ENCODE results near the gene OXLD1.

OXLD1 gene

DNA sequence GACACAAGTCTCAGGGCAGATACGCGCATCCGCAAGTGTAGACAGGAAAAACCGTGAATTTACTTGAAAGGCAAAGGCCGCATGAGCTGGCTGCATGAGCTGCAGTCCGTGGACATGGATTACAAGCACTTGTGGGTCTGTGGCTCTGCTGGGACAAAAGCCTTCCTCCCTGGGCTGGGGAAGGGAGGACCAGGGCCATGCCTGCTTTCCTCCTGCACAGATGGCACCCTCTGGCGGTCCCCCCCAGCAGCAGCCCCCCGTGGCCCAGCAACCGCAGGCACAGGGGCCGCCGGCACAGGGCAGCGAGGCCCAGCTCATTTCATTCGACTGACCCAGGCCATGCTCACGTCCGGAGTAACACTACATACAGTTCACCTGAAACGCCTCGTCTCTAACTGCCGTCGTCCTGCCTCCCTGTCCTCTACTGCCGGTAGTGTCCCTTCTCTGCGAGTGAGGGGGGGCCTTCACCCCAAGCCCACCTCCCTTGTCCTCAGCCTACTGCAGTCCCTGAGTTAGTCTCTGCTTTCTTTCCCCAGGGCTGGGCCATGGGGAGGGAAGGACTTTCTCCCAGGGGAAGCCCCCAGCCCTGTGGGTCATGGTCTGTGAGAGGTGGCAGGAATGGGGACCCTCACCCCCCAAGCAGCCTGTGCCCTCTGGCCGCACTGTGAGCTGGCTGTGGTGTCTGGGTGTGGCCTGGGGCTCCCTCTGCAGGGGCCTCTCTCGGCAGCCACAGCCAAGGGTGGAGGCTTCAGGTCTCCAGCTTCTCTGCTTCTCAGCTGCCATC lies 35.1 kb upstream of the OXLD1 start:
- no peak for DNase-seq

DNA sequence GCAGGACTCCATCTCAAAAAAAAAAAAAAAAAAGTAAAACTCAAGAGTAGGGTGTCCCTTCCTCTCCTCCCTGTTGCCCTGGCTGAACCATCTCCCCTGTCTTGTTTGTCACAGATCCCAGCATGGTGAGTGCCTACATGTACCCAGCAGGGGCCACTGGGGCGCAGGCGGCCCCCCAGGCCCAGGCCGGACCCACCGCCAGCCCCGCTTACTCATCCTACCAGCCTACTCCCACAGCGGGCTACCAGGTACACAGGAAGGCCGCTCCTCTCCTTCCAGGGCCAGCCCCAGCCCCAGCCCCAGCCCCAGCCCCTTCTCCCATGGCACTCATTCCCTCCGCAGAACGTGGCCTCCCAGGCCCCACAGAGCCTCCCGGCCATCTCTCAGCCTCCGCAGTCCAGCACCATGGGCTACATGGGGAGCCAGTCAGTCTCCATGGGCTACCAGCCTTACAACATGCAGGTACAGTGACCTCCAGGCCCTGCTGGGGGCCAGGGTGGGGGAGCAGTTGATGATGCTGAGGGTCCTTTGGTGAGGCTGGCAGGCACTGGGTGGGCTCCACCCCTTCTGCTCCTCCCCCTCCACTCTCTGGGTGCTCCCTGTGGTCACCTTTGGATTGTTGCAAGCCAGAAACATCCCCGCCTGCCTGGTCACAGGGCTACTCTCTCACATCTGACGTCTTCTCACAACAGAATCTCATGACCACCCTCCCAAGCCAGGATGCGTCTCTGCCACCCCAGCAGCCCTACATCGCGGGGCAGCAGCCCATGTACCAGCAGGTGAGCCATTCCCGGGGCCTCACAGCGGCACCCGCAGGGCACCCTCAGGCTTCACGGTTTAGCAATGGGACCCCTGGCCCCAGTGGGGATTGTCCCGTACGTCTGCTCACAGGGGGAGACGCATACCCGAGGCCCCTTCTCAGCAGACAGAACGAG lies 34.2 kb upstream of the OXLD1 start:
- no peak for DNase-seq

DNA sequence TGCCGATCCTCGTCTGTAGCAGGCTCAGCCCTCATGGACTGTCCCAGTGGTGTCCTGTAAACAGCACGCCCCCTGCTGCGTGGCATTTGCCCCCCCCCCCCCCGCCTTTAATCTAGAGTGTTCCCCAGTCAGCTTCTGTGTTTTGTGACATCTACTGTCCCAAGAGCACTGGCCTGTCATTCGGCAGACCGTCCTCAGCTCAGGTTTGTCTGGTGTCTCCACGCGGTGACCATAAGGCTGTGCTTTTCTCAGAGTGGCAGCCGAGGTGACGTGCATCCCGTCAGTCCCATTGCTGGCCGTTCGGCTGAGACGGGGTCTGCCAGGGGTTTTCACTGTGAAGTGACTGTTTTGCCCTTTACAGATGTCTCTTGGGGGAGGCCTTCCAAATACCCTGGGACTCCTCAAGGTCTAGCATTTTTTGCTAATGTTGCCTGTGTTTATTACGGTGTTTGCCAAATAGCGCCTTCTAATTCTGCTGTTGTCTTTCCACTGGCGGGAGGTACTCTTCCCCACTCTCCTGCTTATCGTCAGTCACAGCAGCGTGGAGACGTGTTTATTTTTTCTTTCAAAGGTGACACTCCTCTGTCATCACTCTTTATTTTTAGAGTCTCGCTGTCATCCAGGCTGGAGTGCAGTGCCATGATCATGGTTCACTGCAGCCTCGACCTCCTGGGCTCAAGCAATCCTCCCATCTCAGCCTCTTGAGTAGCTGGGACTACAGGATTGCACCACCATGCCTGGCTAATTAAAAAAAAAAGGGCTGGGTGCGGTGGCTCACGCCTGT lies 31.0 kb upstream of the OXLD1 start:
- no peak for DNase-seq

DNA sequence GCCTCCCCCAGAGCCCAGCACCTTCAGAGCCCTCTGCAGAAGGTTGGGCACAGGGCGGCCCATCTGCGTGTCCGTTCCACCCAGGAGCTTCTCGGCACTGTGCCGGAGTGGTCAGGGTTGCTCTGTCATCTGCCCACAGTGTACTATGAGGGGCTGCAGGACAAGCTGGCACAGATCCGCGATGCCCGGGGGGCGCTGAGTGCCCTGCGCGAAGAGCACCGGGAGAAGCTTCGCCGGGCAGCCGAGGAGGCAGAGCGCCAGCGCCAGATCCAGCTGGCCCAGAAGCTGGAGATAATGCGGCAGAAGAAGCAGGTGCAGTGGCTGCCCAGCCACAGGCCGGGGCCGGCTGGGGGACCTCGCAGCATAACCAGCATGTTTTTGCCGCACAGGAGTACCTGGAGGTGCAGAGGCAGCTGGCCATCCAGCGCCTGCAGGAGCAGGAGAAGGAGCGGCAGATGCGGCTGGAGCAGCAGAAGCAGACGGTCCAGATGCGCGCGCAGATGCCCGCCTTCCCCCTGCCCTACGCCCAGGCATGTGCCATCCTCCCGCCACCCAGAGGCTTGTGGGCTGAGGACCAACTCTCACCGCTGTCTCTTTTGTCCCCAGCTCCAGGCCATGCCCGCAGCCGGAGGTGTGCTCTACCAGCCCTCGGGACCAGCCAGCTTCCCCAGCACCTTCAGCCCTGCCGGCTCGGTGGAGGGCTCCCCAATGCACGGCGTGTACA lies 30.0 kb upstream of the OXLD1 start:
- DNase-seq, result no peak

DNA sequence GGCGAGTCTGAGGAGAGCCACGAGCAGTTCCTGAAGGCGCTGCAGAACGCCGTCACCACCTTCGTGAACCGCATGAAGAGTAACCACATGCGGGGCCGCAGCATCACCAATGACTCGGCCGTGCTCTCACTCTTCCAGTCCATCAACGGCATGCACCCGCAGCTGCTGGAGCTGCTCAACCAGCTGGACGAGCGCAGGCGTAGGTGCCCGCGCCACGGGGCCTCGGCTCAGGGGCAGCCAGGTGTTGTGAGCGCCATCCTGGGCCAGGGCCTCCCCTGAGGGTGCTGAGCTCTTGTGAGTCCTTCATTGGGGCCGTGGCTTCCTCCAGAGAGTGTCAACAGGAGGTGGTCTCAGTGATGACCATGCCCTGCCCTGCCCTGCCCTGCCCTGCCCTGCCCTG lies 29.4 kb upstream of the OXLD1 start:
- DNase-seq, result no peak

DNA sequence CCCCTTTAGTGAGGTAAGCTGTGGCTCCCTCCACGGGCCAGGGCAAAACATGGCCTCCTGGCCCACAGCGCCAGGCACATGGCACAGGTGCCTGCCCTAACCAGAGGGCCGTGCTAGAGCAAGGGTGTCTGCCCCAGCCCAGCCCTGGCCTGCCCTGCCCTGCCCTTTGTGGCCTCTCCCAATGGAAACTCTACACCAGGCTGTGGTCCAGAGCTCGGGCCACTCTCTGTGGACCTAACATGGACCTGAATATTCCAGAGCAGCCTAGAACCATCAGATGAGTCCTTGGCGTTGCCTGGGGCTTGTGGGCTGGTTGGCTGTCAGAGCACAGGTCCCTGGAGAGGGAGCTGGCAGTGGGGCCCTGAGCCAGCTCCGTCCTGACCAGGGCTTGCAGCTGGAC lies 28.8 kb upstream of the OXLD1 start:
- no peak for DNase-seq

DNA sequence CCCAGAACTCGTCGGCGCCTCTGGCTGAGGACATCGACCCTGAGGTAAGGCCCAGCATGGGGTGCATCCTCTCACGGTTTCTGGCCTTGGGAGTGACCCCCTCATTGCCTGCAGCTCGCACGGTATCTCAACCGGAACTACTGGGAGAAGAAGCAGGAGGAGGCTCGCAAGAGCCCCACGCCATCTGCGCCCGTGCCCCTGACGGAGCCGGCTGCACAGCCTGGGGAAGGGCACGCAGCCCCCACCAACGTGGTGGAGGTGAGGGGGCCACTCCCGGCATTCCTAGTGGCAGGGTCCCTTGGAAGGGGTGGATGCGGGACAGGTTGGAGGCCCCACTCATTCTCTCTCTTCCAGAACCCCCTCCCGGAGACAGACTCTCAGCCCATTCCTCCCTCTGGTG lies 28.4 kb upstream of the OXLD1 start:
- DNase-seq, result no peak

DNA sequence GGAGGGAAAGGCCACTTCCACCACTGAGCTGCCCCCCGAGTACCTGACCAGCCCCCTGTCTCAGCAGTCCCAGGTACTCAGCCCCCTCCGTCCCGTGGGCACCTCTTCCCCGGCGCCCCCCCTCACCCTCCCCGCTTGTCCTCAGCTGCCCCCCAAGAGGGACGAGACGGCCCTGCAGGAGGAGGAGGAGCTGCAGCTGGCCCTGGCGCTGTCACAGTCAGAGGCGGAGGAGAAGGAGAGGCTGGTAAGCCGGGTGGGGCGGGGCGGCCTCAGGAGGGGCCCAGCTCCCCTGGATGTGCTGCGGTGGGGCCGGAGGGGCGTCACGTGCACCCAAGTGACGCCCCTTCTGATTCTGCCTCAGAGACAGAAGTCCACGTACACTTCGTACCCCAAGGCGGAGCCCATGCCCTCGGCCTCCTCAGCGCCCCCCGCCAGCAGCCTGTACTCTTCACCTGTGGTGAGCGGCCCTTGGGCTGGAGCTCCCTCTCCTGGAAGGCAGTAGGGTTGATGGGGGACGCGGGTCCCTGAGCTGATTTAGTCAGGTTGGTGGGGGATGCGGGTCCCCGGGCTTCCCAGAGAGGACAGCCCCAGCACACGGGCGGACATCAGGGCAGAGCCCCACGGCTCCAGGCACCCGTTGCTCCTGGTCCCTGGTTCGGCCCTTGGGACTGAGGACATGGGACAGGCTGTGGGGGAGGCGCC lies 27.3 kb upstream of the OXLD1 start:
- DNase-seq, result no peak

DNA sequence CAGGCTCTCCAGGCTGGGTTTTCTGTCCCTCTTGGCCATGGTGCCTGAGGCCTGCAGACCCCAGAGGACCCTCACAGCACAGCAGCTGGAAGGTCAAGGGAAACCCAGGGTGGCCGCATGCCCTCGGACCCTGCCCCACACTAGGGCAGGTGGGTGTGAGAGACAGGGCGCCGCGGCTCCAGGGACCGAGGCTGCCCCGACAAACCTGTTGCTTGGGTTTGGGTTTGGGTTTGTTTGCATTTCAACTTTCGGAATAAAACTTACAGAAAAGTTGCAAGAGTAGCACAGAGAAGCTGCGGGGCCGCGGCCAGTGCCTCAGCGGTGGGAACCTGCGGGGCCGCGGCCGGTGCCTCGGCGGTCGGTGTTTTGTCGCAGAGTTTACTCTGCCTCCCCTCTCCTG lies 25.2 kb upstream of the OXLD1 start:
- no peak for DNase-seq

DNA sequence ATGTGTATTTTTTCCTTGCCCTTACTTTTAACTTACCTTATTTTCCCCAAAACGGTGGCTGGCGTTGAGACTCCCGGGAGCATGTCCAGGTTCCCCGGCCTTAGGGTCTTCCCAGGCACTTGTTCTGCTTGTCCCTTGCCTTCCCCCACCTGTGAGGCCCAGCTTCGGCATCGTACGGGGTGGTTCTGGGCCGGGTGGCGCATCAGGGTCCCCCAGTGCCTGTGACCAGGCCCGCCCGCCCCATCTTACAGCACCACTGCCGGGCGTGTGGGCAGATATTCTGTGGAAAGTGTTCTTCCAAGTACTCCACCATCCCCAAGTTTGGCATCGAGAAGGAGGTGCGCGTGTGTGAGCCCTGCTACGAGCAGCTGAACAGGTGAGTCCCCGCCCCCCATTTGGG lies 24.8 kb upstream of the OXLD1 start:
- no peak for DNase-seq

DNA sequence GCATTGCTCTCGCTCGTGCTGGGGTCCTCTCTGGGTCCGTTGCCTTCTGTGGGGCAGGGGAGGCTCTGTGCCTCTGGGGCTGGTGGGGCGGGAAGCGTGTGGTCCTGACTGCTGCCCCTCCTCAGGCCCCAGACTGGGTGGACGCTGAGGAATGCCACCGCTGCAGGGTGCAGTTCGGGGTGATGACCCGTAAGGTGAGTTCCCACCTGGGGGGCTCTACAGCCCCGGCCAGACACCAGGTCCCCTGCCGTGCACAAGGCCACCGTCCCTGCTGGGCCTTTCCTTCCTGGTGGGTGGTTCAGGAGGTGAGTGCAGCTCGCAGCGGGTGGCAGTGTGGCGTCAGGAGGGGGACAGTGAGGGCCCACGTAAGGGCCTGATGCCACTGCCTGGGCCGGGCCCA lies 24.1 kb upstream of the OXLD1 start:
- no peak for DNase-seq

DNA sequence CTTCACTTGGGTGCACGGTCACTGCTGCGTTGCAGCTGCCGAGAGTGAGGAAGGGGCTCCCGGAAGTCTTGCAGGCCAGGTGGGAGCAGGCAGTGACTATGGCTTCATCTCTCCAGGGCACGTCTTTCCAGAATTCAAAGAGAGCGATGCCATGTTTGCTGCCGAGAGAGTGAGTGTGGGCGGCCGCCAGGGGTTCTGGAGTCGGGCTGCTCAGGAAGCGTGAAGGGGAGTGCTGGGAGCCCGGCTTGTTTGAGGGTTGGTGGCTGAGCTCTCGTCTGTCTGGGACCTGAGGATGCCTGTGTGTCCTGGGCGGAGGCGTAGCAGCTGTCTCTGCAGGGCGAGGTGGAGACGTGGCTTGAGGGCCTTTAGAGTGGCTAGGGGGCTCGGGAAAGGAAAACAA lies 23.7 kb upstream of the OXLD1 start:
- no peak for DNase-seq

DNA sequence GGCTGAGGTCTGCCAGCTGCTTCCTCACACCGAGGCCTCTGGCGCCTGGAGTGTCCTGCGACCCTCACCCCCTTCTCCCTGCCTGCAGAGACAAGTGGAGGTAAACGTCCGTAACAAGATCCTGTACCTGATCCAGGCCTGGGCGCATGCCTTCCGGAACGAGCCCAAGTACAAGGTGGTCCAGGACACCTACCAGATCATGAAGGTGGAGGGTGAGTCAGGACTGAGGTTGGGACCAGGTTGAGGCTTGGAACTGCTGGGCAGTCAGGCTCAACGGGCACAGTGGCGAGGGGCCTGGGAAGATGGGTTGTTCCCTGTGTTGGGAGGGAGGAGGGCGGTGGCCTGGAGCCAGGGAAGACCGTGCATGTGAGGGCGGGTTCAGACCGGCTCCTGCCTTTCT lies 22.2 kb upstream of the OXLD1 start:
- no peak for DNase-seq

DNA sequence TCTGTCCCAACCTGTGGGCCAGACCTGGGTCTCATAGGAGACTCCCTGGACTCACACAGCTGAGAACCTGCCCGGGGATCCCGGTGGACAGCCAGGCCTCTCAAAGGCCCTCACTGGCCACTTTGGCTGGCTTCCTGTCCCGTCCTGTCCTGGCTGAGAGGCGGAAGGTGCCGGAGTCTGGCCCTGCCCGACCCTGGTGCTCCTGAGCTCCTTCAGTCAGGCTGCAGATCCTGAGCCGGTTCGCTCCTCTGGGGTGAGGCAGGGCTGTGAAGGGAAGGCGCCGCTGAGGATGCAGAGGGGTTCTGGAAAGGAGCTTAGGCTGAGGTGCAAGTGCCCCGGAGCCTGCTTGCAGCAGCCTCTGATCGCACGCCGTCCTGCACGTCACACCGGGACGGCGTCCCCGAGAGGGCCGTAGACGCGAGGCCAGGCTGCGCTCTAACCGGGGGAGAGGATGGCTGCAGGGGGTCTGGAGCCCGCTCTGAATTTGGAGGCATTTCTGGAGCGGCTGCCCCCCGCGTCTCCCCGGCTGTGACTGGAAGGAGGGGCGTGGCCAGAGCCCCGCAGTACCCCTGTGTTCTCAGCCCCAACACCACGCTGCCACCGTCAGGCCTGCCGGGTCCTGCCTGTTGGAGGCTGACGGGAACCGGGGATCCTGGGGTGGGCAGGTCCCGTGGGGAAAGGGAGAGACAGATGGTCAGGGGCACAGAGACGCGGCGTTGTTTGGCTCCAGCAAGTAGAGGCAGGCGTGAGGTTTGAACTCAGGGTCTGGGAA lies 21.6 kb upstream of the OXLD1 start:
- no peak for DNase-seq

DNA sequence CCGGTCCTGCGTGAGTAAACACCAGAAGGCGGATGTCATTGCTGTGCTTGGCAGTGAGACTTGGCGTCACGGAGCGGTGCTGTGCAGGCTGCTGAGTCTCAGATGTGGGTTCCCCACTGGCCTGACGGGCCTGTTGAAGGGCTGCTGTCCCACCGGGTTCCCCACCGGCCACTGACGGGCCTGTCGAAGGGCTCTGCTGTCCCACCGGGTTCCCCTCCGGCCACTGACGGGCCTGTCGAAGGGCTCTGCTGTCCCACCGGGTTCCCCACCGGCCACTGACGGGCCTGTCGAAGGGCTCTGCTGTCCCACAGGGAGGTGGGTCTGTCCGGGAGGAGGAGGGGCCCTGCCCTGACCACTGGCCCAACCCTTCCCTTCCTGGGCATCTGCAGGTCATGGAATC lies 20.2 kb upstream of the OXLD1 start:
- DNase-seq, result no peak

DNA sequence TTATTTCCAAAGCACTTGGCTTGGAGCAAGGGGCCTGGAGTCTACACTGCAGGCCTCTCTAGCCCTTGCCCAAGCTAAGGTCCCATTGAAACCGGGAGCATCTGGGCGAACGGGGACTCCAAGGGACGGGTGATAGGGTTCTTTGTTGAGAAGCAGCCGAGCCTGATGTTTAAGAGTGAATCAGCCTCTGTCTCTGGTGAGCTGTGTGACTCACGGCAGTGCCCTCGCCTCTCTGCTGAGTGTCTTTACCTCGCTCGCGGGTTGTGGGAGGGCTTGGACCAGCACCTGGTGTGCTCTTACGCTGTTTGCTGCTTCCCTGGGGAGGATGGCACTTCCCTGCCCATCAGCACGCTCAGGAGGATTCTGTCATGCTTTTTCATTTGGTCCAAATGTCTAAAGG lies 18.7 kb upstream of the OXLD1 start:
- DNase-seq, result peak in 1 of 2 donors; percentile 3

DNA sequence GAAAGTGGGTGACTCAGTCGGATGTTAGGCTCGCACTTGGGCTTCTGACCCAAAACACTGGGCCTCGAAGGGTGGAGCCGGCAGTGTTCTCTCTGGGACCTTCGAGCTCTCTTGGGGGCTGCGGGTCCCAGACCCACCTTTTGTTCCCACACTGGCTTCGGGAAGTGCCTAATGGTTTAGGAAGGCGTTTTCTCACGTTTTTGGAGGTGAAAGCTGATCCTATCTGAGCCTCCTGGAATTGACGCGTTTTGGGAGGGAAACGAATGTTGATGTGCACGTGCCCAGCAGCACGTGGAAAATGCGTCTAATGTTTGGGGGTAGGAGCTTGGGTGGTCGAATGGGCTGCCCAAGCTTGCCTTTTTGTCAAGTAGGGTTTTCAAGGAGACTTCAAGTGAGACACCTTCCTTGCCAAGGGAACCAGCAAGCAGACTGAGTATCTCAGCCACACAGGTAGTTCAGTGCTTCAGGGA lies 18.1 kb upstream of the OXLD1 start:
- DNase-seq, result peak in 1 of 2 donors; percentile 77

DNA sequence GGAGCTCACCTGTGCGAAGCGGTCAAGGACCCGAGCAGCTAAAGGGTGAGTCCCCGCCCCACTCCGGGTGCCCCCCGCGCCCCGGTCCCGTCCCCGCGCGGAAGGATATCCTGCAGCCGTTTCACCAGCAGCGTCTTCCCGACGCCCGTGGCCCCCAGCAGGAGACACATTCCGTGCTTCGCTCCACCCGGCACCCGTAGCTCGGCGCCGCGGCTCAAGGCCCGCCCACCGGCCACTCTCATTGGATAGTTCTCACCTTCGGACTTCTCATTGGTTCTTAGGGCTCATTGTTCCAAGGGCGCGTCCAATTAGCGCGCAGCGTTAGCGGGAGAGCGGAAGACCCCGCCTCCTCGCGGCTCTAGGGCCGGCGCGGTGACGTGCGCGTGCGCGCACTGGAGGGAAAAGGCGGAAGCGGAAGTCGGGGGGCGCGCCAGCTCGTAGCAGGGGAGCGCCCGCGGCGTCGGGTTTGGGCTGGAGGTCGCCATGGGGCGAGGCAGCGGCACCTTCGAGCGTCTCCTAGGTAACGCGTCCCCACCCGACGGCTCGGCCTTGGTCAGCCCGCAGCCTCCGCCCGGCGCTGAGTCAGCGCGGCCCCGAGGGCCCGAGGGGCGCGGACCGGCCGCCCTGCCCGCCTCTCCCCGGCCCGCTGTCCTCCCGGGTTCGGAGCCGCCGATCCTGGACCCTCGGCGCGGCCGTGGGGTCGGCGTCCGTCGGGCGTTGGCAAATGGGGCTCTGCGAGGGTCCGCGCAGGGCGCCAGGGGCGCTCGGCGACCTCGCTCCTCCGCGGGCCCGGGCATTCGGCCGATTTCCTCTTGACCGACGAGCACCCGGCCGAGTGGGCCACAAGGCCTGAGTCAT lies 17.4 kb upstream of the OXLD1 start, which contains the start of the genes ARL16 and HGS:
ARL16 (minus strand) TSS at position 214 of the 858 bp plus-strand sequence; CDS start at position 170, 44 bp downstream.
HGS (plus strand) TSS at position 428 of the 858 bp plus-strand sequence; CDS start at position 484, 56 bp downstream.
- peak; percentile 99 for DNase-seq

DNA sequence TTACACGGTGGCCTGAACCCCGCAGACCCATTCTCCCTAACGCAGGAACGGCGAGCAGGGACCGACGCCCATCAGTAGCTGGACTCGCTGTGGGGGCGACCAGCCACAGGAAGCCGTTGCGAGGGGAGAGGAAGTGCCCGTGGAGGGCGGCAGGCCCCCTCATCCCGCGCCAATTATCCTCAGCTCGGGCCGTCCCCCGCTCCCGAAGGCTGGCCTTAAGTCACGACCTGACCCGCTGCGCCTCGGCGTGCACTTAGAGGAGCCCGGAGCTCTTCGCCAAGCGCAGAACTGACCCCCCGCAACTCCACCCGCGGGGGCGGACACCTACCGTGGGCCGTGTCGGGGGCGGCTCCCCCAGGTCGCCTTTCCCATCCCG lies 16.8 kb upstream of the OXLD1 start:
- DNase-seq, result peak; percentile 7 to 18

All from inflammatory macrophage treated with lipopolysaccharide for 1 hour (primary cell).